Measurements from ENCODE around the gene MAP3K10.

- TF ChIP-seq RFX5 (IDR thresholded peaks at IDR 0.05; ENCODE audit: low read depth, low read length) (no peak), TAF1 (IDR thresholded peaks at IDR 0.05; ENCODE audit: control insufficient read depth, extremely low read depth, insufficient read depth, low read length, severe bottlenecking) (no peak), GABPA (tag; conservative IDR thresholded peaks at IDR 0.05; ENCODE audit: low read depth) (no peak), ZNF280A (IDR thresholded peaks at IDR 0.05; ENCODE audit: low read depth, partially characterized antibody) (no peak), ZNF384 (IDR thresholded peaks at IDR 0.05; ENCODE audit: low read depth, low read length) (no peak), POLR2A (conservative IDR thresholded peaks at IDR 0.05) (no peak), BMI1 (IDR thresholded peaks at IDR 0.05; ENCODE audit: low read length) (no peak), ZNF354B (CRISPR knock-in tag; IDR thresholded peaks at IDR 0.05) (no peak), FOXM1 (IDR thresholded peaks at IDR 0.05; ENCODE audit: low read depth) (no peak), FOXM1 (CRISPR knock-in tag; IDR thresholded peaks at IDR 0.05; ENCODE audit: low read depth) (no peak), TSHZ1 (CRISPR knock-in tag; IDR thresholded peaks at IDR 0.05) (no peak), CTCF (IDR thresholded peaks at IDR 0.05 in 2 of 3, conservative IDR thresholded peaks at IDR 0.05 in 1 of 3; ENCODE audit: insufficient read depth in 2 of 3, low read depth in 1 of 3, low read length in 3 of 3) (no peak)
Observed at GRCh38 chr19:40252395-40252794, 61.2 kb downstream of the MAP3K10 start.

All from K562 (cell line).